GM12872 (cell line): ENCODE data around the gene FAM53C.

Experiments
- CTCF ChIP-seq: IDR thresholded peaks from 3 replicates; pipeline ENCODE4 v1.5.1; 2011; ENCODE audit warnings: low read depth, mild to moderate bottlenecking, low read length, moderate library complexity; ENCODE audit not compliant: insufficient read depth

Gene FAM53C

GRCh38 chr5:138331449-138332368, 6.4 kb upstream of the FAM53C start, which contains the start of gene CDC25C:
Gene CDC25C (minus strand): TSS chr5:138331804. CDS start chr5:138331180, 624 bp downstream.
- TF ChIP-seq CTCF = no peak

- TF ChIP-seq CTCF = no peak
Observed at GRCh38 chr5:138334867-138335447, 3.1 kb upstream of the FAM53C start.

- no peak for TF ChIP-seq CTCF
Observed at GRCh38 chr5:138336952-138337684, 948 bp upstream of the FAM53C start.

GRCh38 chr5:138338411-138339090, 485 bp downstream of the FAM53C start:
- TF ChIP-seq CTCF = no peak

- TF ChIP-seq CTCF = no peak
Observed at GRCh38 chr5:138339091-138339456, 1.0 kb downstream of the FAM53C start.

- TF ChIP-seq CTCF = no peak
Observed at GRCh38 chr5:138339464-138339863, 1.4 kb downstream of the FAM53C start.
